HG02840 (cell line): ENCODE results near the gene ACVR1B.

ENCODE experiments used
- ATAC-seq: cut with Tn5 transposase; IDR thresholded peaks from one replicate; pipeline ENCODE4 v1.9.1; 2021; ENCODE audit warnings: mild to moderate bottlenecking, moderate library complexity, moderate number of reproducible peaks; ENCODE audit not compliant: unreplicated experiment, low FRiP score

The ACVR1B gene

GRCh38 chr12:51917041-51917590 lies 34.4 kb upstream of the ACVR1B start:
- ATAC-seq, result no peak

GRCh38 chr12:51917746-51918453 lies 33.6 kb upstream of the ACVR1B start:
- ATAC-seq, result no peak

- no peak for ATAC-seq
Measured at GRCh38 chr12:51920046-51920445, 31.5 kb upstream of the ACVR1B start.

- no peak for ATAC-seq
Measured at GRCh38 chr12:51921017-51921725, 30.3 kb upstream of the ACVR1B start.

GRCh38 chr12:51922146-51922545 lies 29.4 kb upstream of the ACVR1B start:
- ATAC-seq, result no peak

GRCh38 chr12:51922762-51923505 lies 28.6 kb upstream of the ACVR1B start:
- ATAC-seq, result no peak

- no peak for ATAC-seq
Measured at GRCh38 chr12:51923506-51924365, 27.8 kb upstream of the ACVR1B start.

GRCh38 chr12:51924551-51925319 lies 26.8 kb upstream of the ACVR1B start:
- no peak for ATAC-seq

- ATAC-seq, result no peak
Measured at GRCh38 chr12:51925346-51926063, 26.0 kb upstream of the ACVR1B start.

- no peak for ATAC-seq
Measured at GRCh38 chr12:51926064-51926632, 25.4 kb upstream of the ACVR1B start.

GRCh38 chr12:51926718-51927117 lies 24.8 kb upstream of the ACVR1B start:
- no peak for ATAC-seq

GRCh38 chr12:51932218-51933076 lies 19.1 kb upstream of the ACVR1B start:
- ATAC-seq, result no peak

GRCh38 chr12:51934080-51934479 lies 17.4 kb upstream of the ACVR1B start:
- no peak for ATAC-seq

GRCh38 chr12:51937926-51938325 lies 13.6 kb upstream of the ACVR1B start:
- ATAC-seq, result no peak

- no peak for ATAC-seq
Measured at GRCh38 chr12:51938726-51939125, 12.8 kb upstream of the ACVR1B start.

GRCh38 chr12:51941011-51941581 lies 10.4 kb upstream of the ACVR1B start:
- no peak for ATAC-seq

- ATAC-seq, result no peak
Measured at GRCh38 chr12:51941604-51942003, 9.9 kb upstream of the ACVR1B start.
